MCF 10A (cell line): ENCODE results near the gene ZBED4. TPM values are rescaled to one million over a fixed set of nuclear protein-coding genes. Genes with fewer than 3 reads are reported as not detected.

Experiments used
- BruUV-seq: library from RNA; stranded (reverse); fragments of 400-500 nt; replicated peaks from 2 replicates; lab custom pipeline; 2021; lab: Mats Ljungman, UMichigan
- CTCF ChIA-PET: fragments of 300-600 bp; sonication (Branson Sonifier 250); formaldehyde crosslinking; extraction: SDS; loops from one replicate; lab custom pipeline; 2021; ENCODE audit warnings: antibody characterized with exemption, inconsistent platforms; lab: Yijun Ruan, JAX
- POLR2A ChIA-PET: fragments of 300-600, 350-650 bp; sonication (Branson Sonifier 250); formaldehyde crosslinking; extraction: SDS; loops from one replicate; lab custom pipeline; 2020; ENCODE audit warnings: antibody characterized with exemption, inconsistent platforms; lab: Yijun Ruan, JAX
- DNase-seq: peaks from one replicate; pipeline ENCODE4 v3.0.0-alpha.2; 2018; ENCODE audit not compliant: unreplicated experiment
- H3K27ac Mint-ChIP-seq: one replicate; pipeline ENCODE4 v1.8.0; 2022; ENCODE audit warnings: mild to moderate bottlenecking, low read depth, mixed read lengths; ENCODE audit not compliant: unreplicated experiment
- H3K27me3 Mint-ChIP-seq: one replicate; pipeline ENCODE4 v1.8.0; 2022; ENCODE audit warnings: mixed read lengths; ENCODE audit not compliant: insufficient read depth, unreplicated experiment
- H3K36me3 Mint-ChIP-seq: one replicate; pipeline ENCODE4 v1.8.0; 2022; ENCODE audit warnings: mild to moderate bottlenecking, moderate library complexity, mixed read lengths; ENCODE audit not compliant: insufficient read depth, unreplicated experiment
- H3K4me1 Mint-ChIP-seq: one replicate; pipeline ENCODE4 v1.8.0; 2022; ENCODE audit warnings: mixed read lengths; ENCODE audit not compliant: insufficient read depth, unreplicated experiment
- H3K4me3 Mint-ChIP-seq: one replicate; pipeline ENCODE4 v1.8.0; 2022; ENCODE audit warnings: mild to moderate bottlenecking, moderate library complexity, mixed read lengths; ENCODE audit not compliant: unreplicated experiment
- H3K9me3 Mint-ChIP-seq: one replicate; pipeline ENCODE4 v1.8.0; 2022; ENCODE audit warnings: mixed read lengths; ENCODE audit not compliant: unreplicated experiment
- intact Hi-C: fragments of 100-400 bp; cut with micrococcal nuclease; formaldehyde crosslinking; loops from 2 replicates; pipeline ENCODE4 v1.14.1; 2022
- total RNA-seq: library from RNA; stranded (reverse); gene quantifications from 2 replicates; pipeline ENCODE4 v1.2.3, GENCODE V29; 2022
- TF ChIP-seq, protein P1 (sequence below): fragments of 200-600 bp; IDR thresholded peaks from one replicate; pipeline ENCODE4 v1.8.0; 2022; ENCODE audit warnings: antibody characterized with exemption, mild to moderate bottlenecking; ENCODE audit not compliant: unreplicated experiment

ZBED4 gene
- total RNA-seq, 1 experiment from 2014 or later, result 16.4 TPM

GRCh38 chr22:49825944-49826602, 27.6 kb upstream of the ZBED4 start:
- H3K27me3 Mint-ChIP-seq, result no peaks in the 10 kb centered on the region
- H3K4me3 Mint-ChIP-seq, result peak overlapping the region; percentile 83
- H3K36me3 Mint-ChIP-seq, result peaks cover 45% of the 10 kb centered on the region
- peak overlapping the region; percentile 88 for H3K27ac Mint-ChIP-seq
- ChIA-PET CTCF (no interaction called here), POLR2A (interaction anchor here (0.5 to 3.1 kb wide), 2 partner anchors 30 to 92 kb away, joined by 3 to 31 read pairs; partner anchors contain the start of gene ALG12)
- TF ChIP-seq, protein P1, sequence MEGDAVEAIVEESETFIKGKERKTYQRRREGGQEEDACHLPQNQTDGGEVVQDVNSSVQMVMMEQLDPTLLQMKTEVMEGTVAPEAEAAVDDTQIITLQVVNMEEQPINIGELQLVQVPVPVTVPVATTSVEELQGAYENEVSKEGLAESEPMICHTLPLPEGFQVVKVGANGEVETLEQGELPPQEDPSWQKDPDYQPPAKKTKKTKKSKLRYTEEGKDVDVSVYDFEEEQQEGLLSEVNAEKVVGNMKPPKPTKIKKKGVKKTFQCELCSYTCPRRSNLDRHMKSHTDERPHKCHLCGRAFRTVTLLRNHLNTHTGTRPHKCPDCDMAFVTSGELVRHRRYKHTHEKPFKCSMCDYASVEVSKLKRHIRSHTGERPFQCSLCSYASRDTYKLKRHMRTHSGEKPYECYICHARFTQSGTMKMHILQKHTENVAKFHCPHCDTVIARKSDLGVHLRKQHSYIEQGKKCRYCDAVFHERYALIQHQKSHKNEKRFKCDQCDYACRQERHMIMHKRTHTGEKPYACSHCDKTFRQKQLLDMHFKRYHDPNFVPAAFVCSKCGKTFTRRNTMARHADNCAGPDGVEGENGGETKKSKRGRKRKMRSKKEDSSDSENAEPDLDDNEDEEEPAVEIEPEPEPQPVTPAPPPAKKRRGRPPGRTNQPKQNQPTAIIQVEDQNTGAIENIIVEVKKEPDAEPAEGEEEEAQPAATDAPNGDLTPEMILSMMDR, result no peak
- intact Hi-C loops, result loop anchor here (2.0 kb wide), 1 partner anchor 29 kb away; no protein-coding TSS in a partner anchor
- H3K4me1 Mint-ChIP-seq, result peaks cover 19% of the 10 kb centered on the region
- no peaks in the 10 kb centered on the region for H3K9me3 Mint-ChIP-seq
- TSS peak; percentile 7 for BruUV-seq
- peak; percentile 29 for DNase-seq

DNA sequence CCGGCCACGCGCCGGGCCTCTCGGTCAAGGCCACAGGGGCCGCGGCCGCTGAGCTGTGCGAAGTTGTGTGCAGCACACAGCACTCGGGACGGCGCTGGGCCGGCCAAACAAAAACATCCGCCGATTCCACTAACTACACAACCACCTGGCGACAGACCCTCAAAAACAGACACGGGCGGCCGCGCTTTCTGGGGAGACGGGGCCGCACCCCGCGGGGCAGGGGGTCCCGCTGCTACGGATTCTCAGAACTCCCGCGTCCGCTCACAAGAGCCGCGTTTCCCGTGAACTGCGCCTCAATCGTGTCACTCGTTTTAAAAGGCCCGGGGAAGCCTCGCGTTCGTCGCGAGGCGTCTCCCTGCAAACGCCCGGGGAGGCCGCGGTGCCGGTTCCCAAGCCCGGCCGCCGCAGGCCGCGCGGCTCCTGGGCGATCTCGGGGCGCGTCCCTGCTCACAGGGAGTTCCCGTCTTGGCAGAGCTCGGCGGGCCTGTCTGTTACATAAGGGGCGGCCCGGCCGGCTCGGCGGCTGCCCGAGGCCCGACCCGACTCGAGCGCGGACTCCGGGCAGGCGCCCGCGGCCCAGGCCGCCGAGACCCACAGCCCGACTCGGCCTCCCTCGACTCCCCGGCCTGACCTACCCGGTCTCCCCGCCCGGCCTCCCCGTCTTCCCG, 26.9 kb upstream of the ZBED4 start:
- peak; percentile 35 for DNase-seq

DNA sequence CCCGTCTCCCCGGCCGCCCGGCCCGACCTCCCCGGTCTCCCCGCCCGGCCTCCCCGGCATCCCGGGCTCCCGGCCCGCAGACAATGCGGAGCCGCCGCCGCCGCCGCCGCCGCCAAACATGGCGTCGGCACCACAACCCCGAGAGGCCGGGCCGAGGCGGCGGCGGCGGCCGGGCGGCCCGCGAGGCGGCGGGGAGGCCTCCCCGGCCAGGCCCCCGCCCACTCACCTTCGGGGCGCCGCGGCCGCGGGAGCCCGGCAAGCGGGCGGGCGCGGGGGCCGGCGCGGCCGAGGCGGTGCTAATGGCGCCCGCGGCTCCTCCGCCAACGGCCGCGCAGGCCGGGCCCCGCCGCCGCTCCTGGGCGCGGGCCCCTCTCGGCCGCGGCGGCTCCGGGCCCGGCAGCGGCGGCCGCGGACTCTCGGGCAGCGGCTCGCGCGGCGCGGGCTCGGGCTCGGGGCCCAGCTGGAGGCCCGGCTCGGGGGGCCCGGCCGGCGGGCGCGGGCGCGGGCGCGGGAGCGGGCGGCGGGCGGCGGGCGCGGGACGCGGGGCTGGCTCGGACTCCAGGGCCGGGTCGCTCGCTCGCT, 26.3 kb upstream of the ZBED4 start:
- DNase-seq, result no peak
- CTCF ChIA-PET, result no interaction called here
- no TSS peak for BruUV-seq
- Mint-ChIP-seq H3K9me3 (no peaks in the 10 kb centered on the region), H3K4me3 (peak overlapping the region; percentile 83), H3K27me3 (no peaks in the 10 kb centered on the region), H3K27ac (peak overlapping the region; percentile 88), H3K36me3 (peaks cover 32% of the 10 kb centered on the region), H3K4me1 (peaks cover 19% of the 10 kb centered on the region)
- POLR2A ChIA-PET, result interaction anchor here (0.7 to 3.1 kb wide), 2 partner anchors 28 to 82 kb away, joined by 4 to 31 read pairs; no protein-coding TSS in a partner anchor
- intact Hi-C loops, result loop anchor here (2.0 kb wide), 1 partner anchor 27 kb away; no protein-coding TSS in a partner anchor
- TF ChIP-seq, protein P1, result no peak

More for the DNA sequence above, 26.9 kb upstream of the ZBED4 start:
- no TSS peak for BruUV-seq
- ChIA-PET CTCF (no interaction called here), POLR2A (interaction anchor here (0.5 to 3.1 kb wide), 3 partner anchors 29 to 91 kb away, joined by 3 to 31 read pairs (median 4); partner anchors contain the start of gene ALG12)
- no peaks in the 10 kb centered on the region for H3K9me3 Mint-ChIP-seq
- peaks cover 19% of the 10 kb centered on the region for H3K4me1 Mint-ChIP-seq
- peak overlapping the region; percentile 88 for H3K27ac Mint-ChIP-seq
- TF ChIP-seq, protein P1, result no peak
- H3K27me3 Mint-ChIP-seq, result no peaks in the 10 kb centered on the region
- peak overlapping the region; percentile 83 for H3K4me3 Mint-ChIP-seq
- intact Hi-C loops, result loop anchor here (2.0 kb wide), 1 partner anchor 28 kb away; no protein-coding TSS in a partner anchor
- H3K36me3 Mint-ChIP-seq, result peaks cover 39% of the 10 kb centered on the region
